Measurements from ENCODE around the gene NEK5.

NEK5 gene

GRCh38 chr13:51995677-51996551 is 133.0 kb downstream of the NEK5 start:
- H3K27ac ChIP-seq, result peak overlapping the region; percentile 2
- no peak for DNase-seq (ENCODE audit: low read depth, low spot score)

GRCh38 chr13:51993713-51994112 is 135.2 kb downstream of the NEK5 start:
- DNase-seq (ENCODE audit: low read depth, low spot score), result no peak
- H3K27ac ChIP-seq, result no peak overlapping the region

- DNase-seq (ENCODE audit: low read depth, low spot score), result no peak
- no peak overlapping the region for H3K27ac ChIP-seq
These were observed 139.8 kb downstream of the NEK5 start for GRCh38 chr13:51988988-51989618.

All from epithelial cell of prostate (primary cell).